K562 (cell line): ENCODE measurements around the gene BLOC1S4. TPM values are rescaled to one million over a fixed set of nuclear protein-coding genes. Genes with fewer than 3 reads are reported as not detected.

Source experiments
- ARHGAP35 ChIP-seq: fragments of 450-650 bp; IDR thresholded peaks from 2 replicates; pipeline ENCODE4 v1.6.1; 2018; ENCODE audit not compliant: partially characterized antibody
- JUND ChIP-seq, 2 experiments: IDR thresholded peaks; 2 replicates in 1 of 2; 3 replicates in 1 of 2; pipeline ENCODE4 v1.6.1; 2011; ENCODE audit warnings: borderline replicate concordance in 2 of 2, low read depth in 2 of 2, low read length in 2 of 2, improper control_type of control experiment in 1 of 2, missing biosample characterization in 1 of 2, missing genetic modification characterization in 1 of 2, missing genetic modification reagents in 1 of 2
- KHSRP ChIP-seq: fragments of 450-650 bp; IDR thresholded peaks from 2 replicates; pipeline ENCODE4 v1.6.1; 2017
- PHB2 ChIP-seq: fragments of 450-650 bp; IDR thresholded peaks from 2 replicates; pipeline ENCODE4 v1.6.1; 2017; ENCODE audit warnings: low read depth
- SLC30A9 ChIP-seq: fragments of 250-450 bp; sonication (Bioruptor Pico); IDR thresholded peaks from 2 replicates; pipeline ENCODE4 v1.8.0; 2022; ENCODE audit warnings: mild to moderate bottlenecking, moderate library complexity
- TAF15 ChIP-seq: fragments of 200-400 bp; formaldehyde crosslinking; IDR thresholded peaks from 2 replicates; pipeline ENCODE4 v1.6.1; 2017; ENCODE audit warnings: mild to moderate bottlenecking, low read depth, low read length, moderate library complexity
- ZFP36 ChIP-seq: fragments of 150-350 bp; IDR thresholded peaks from 2 replicates; pipeline ENCODE4 v1.6.1; 2018; ENCODE audit warnings: low read length, low read depth; ENCODE audit not compliant: partially characterized antibody
- polyA plus RNA-seq, 8 experiments: library from polyadenylated mRNA; depleted of rRNA in 4 of 8; stranded (reverse) in 5 of 8; unstranded in 3 of 8; fragments of >200 nt; fragmentation: Nextera tagmentation in 2 of 8; fragmentation: Illumina TruSeq in 1 of 8; extraction: Ambion mirVana in 2 of 8; extraction: Trizol in 1 of 8; gene quantifications; 2 replicates each; pipeline versions ENCODE4 v1.2.1 to v1.2.3, GENCODE V29; 2011 to 2014; ENCODE audit warnings: inconsistent platforms in 1 of 8, missing spikeins in 1 of 8
- total RNA-seq, 7 experiments: library from RNA; depleted of rRNA in 6 of 7; stranded (reverse); fragments of >200 nt in 6 of 7; fragmentation: Illumina TruSeq in 2 of 7; extraction: Trizol in 2 of 7; gene quantifications; 2 replicates each; pipeline versions ENCODE4 v1.2.1 to v1.2.3, GENCODE V29; 2011 to 2021; ENCODE audit warnings: low replicate concordance in 1 of 7
- TF ChIP-seq, protein P1 (sequence below), 3 experiments: IDR thresholded peaks in 2 of 3; conservative IDR thresholded peaks in 1 of 3; 2 replicates each; pipeline ENCODE4 v1.5.1; 2011 to 2012; ENCODE audit warnings: low read length in 3 of 3, mild to moderate bottlenecking in 3 of 3, control low read depth in 2 of 3, improper control_type of control experiment in 1 of 3, inconsistent platforms in 1 of 3, low read depth in 1 of 3, mixed read lengths in 1 of 3, moderate library complexity in 1 of 3; ENCODE audit not compliant: insufficient read depth in 2 of 3
- TF ChIP-seq, protein P2 (sequence below): fragments of 250-450 bp; sonication (Bioruptor Pico); IDR thresholded peaks from 2 replicates; pipeline ENCODE4 v1.5.0; 2020; ENCODE audit warnings: mild to moderate bottlenecking, borderline replicate concordance
- TF ChIP-seq, protein P3 (sequence below): fragments of 450-650 bp; IDR thresholded peaks from 2 replicates; pipeline ENCODE4 v1.6.1; 2016; ENCODE audit warnings: low read depth
- TF ChIP-seq, protein P4 (sequence below): fragments of 450-650 bp; IDR thresholded peaks from 2 replicates; pipeline ENCODE4 v1.6.1; 2017; ENCODE audit warnings: antibody characterized with exemption

Gene BLOC1S4
- total and polyA plus RNA-seq, 9 of the 15 experiments (the other 6 are each of a cell fraction or from before 2014, with no cell fraction given): 3.1 to 31.6 (median 11.2) TPM

DNA sequence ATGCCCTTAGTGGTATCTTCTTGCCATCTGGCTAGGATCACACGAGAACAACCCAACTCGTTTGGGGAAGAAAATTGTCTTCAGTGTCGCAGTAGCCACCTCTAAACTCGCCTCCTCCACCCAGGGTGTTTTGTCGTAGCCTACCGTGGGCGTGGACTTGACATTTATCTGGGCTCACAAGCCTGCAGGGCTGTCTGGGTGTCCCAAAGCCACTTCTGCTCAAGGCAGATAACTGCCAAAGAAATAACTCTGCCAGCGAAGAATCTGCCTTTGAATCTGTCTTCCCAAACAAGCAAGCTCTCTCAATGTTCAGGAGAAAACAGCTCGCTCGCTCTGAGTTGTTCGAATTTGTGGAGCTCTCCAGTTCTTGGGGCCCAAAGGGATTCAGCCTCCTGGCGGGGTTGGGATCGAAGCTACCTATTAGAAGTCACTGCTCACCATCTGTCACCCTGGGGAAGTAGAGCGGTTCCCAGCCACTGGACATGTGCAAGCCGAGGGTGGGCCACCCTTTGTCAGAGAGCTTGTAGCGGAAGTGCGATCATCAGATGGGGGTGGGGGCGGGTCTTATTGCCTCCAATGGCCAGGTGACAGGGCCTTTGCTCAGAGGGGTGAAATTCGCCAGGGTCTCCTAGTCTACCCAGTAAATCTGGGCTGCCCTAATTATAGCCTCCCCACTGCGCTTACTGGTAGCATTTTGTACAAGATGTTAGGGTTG lies 14.8 kb downstream of the BLOC1S4 start (continued):
- TF ChIP-seq, protein P1, sequence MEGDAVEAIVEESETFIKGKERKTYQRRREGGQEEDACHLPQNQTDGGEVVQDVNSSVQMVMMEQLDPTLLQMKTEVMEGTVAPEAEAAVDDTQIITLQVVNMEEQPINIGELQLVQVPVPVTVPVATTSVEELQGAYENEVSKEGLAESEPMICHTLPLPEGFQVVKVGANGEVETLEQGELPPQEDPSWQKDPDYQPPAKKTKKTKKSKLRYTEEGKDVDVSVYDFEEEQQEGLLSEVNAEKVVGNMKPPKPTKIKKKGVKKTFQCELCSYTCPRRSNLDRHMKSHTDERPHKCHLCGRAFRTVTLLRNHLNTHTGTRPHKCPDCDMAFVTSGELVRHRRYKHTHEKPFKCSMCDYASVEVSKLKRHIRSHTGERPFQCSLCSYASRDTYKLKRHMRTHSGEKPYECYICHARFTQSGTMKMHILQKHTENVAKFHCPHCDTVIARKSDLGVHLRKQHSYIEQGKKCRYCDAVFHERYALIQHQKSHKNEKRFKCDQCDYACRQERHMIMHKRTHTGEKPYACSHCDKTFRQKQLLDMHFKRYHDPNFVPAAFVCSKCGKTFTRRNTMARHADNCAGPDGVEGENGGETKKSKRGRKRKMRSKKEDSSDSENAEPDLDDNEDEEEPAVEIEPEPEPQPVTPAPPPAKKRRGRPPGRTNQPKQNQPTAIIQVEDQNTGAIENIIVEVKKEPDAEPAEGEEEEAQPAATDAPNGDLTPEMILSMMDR (IDR thresholded peaks at IDR 0.05 in 2 of 3, conservative IDR thresholded peaks at IDR 0.05 in 1 of 3; ENCODE audit: insufficient read depth in 2 of 3, low read depth in 1 of 3, low read length in 3 of 3): no peak; a peak in 2 of 6 replicates
- TF ChIP-seq TAF15 (no peak), SLC30A9 (CRISPR knock-in tag) (no peak), PHB2 (peak; percentile 92), KHSRP (peak; percentile 76; the same call in 1 of the 2 replicates), JUND (IDR thresholded peaks at IDR 0.05; ENCODE audit: borderline replicate concordance, low read depth, low read length) (peak; percentile 66), JUND (tag; IDR thresholded peaks at IDR 0.05; ENCODE audit: borderline replicate concordance, low read depth, low read length) (peak; percentile 70; the same call in 2 of the 3 replicates), ZFP36 (no peak), ARHGAP35 (no peak)
- TF ChIP-seq, protein P2, sequence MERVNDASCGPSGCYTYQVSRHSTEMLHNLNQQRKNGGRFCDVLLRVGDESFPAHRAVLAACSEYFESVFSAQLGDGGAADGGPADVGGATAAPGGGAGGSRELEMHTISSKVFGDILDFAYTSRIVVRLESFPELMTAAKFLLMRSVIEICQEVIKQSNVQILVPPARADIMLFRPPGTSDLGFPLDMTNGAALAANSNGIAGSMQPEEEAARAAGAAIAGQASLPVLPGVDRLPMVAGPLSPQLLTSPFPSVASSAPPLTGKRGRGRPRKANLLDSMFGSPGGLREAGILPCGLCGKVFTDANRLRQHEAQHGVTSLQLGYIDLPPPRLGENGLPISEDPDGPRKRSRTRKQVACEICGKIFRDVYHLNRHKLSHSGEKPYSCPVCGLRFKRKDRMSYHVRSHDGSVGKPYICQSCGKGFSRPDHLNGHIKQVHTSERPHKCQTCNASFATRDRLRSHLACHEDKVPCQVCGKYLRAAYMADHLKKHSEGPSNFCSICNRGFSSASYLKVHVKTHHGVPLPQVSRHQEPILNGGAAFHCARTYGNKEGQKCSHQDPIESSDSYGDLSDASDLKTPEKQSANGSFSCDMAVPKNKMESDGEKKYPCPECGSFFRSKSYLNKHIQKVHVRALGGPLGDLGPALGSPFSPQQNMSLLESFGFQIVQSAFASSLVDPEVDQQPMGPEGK (CRISPR knock-in tag): no peak
- TF ChIP-seq, protein P3, sequence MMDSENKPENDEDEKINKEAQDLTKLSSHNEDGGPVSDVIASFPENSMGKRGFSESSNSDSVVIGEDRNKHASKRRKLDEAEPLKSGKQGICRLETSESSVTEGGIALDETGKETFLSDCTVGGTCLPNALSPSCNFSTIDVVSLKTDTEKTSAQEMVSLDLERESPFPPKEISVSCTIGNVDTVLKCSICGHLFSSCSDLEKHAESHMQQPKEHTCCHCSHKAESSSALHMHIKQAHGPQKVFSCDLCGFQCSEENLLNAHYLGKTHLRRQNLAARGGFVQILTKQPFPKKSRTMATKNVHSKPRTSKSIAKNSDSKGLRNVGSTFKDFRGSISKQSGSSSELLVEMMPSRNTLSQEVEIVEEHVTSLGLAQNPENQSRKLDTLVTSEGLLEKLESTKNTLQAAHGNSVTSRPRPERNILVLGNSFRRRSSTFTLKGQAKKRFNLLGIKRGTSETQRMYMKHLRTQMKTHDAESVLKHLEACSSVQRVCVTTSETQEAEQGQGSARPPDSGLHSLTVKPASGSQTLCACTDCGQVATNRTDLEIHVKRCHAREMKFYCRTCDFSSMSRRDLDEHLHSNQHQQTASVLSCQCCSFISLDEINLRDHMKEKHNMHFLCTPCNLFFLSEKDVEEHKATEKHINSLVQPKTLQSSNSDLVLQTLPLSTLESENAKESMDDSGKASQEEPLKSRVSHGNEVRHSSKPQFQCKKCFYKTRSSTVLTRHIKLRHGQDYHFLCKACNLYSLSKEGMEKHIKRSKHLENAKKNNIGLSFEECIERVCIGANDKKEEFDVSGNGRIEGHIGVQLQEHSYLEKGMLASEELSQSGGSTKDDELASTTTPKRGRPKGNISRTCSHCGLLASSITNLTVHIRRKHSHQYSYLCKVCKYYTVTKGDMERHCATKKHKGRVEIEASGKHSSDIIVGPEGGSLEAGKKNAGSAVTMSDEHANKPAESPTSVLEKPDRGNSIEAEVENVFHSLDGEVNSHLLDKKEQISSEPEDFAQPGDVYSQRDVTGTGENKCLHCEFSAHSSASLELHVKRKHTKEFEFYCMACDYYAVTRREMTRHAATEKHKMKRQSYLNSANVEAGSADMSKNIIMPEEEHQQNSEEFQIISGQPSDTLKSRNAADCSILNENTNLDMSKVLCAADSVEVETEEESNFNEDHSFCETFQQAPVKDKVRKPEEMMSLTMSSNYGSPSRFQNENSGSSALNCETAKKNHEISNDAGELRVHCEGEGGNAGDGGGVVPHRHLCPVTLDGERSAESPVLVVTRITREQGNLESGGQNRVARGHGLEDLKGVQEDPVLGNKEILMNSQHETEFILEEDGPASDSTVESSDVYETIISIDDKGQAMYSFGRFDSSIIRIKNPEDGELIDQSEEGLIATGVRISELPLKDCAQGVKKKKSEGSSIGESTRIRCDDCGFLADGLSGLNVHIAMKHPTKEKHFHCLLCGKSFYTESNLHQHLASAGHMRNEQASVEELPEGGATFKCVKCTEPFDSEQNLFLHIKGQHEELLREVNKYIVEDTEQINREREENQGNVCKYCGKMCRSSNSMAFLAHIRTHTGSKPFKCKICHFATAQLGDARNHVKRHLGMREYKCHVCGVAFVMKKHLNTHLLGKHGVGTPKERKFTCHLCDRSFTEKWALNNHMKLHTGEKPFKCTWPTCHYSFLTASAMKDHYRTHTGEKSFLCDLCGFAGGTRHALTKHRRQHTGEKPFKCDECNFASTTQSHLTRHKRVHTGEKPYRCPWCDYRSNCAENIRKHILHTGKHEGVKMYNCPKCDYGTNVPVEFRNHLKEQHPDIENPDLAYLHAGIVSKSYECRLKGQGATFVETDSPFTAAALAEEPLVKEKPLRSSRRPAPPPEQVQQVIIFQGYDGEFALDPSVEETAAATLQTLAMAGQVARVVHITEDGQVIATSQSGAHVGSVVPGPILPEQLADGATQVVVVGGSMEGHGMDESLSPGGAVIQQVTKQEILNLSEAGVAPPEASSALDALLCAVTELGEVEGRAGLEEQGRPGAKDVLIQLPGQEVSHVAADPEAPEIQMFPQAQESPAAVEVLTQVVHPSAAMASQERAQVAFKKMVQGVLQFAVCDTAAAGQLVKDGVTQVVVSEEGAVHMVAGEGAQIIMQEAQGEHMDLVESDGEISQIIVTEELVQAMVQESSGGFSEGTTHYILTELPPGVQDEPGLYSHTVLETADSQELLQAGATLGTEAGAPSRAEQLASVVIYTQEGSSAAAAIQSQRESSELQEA: no peak
- TF ChIP-seq, protein P4, sequence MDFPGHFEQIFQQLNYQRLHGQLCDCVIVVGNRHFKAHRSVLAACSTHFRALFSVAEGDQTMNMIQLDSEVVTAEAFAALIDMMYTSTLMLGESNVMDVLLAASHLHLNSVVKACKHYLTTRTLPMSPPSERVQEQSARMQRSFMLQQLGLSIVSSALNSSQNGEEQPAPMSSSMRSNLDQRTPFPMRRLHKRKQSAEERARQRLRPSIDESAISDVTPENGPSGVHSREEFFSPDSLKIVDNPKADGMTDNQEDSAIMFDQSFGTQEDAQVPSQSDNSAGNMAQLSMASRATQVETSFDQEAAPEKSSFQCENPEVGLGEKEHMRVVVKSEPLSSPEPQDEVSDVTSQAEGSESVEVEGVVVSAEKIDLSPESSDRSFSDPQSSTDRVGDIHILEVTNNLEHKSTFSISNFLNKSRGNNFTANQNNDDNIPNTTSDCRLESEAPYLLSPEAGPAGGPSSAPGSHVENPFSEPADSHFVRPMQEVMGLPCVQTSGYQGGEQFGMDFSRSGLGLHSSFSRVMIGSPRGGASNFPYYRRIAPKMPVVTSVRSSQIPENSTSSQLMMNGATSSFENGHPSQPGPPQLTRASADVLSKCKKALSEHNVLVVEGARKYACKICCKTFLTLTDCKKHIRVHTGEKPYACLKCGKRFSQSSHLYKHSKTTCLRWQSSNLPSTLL: no peak
